Astrocyte (in vitro differentiated cells and primary cell): ENCODE measurements around the gene HMGCR.

Experiments used
- CTCF ChIP-seq: IDR thresholded peaks from 2 replicates; pipeline ENCODE4 v1.5.1; 2011; ENCODE audit warnings: low read depth, mild to moderate bottlenecking, inconsistent platforms, low read length, moderate library complexity; ENCODE audit not compliant: insufficient read depth
- EZH2 ChIP-seq: IDR thresholded peaks from 2 replicates; pipeline ENCODE4 v1.6.1; 2012; ENCODE audit warnings: mild to moderate bottlenecking, low read length, inconsistent platforms; ENCODE audit not compliant: insufficient read depth

GRCh38 chr5:75324791-75325190 lies 12.2 kb upstream of the HMGCR start:
- TF ChIP-seq CTCF (no peak), EZH2 (no peak)
